K562 (cell line): ENCODE data around the gene PGAP3.
"Not testable (repeated sequence)": the region's sequence is repeated elsewhere in the genome, so short reads cannot be mapped to it uniquely, and the experiment has no call there.

Experiments used
- DIDO1 ChIP-seq: fragments of 450-650 bp; IDR thresholded peaks from 2 replicates; pipeline ENCODE4 v1.6.1; 2016; ENCODE audit warnings: low read depth, missing biosample characterization, missing genetic modification characterization
- E2F6 ChIP-seq, 2 experiments: IDR thresholded peaks; 2 replicates each; pipeline ENCODE4 v1.6.1; 2011; ENCODE audit warnings: borderline replicate concordance in 1 of 2, control low read depth in 1 of 2, low read depth in 1 of 2, low read length in 1 of 2, mild to moderate bottlenecking in 1 of 2, mixed read lengths in 1 of 2, moderate library complexity in 1 of 2; ENCODE audit not compliant: insufficient read depth in 1 of 2, insufficient read length in 1 of 2, poor library complexity in 1 of 2, severe bottlenecking in 1 of 2; ENCODE audit errors: extremely low read depth in 1 of 2
- GABPA ChIP-seq: fragments of 200-800 bp; sonication (Bioruptor generic); conservative IDR thresholded peaks from 2 replicates; pipeline ENCODE4 v1.6.1; 2016; ENCODE audit warnings: low read depth, missing genetic modification characterization, missing compliant biosample characterization
- HDAC2 ChIP-seq: fragments of 450-650 bp; IDR thresholded peaks from 2 replicates; pipeline ENCODE4 v1.6.1; 2016; ENCODE audit warnings: mild to moderate bottlenecking
- HMG20A ChIP-seq: fragments of 450-650 bp; formaldehyde crosslinking; conservative IDR thresholded peaks from 2 replicates; pipeline ENCODE4 v1.4.0; 2020; ENCODE audit warnings: mild to moderate bottlenecking, mixed read lengths
- L3MBTL2 ChIP-seq: fragments of 450-650 bp; IDR thresholded peaks from 2 replicates; pipeline ENCODE4 v1.6.1; 2016; ENCODE audit warnings: mild to moderate bottlenecking, moderate library complexity
- MTA1 ChIP-seq: fragments of 450-650 bp; IDR thresholded peaks from 2 replicates; pipeline ENCODE4 v1.6.1; 2017; ENCODE audit warnings: borderline replicate concordance
- NCOR1 ChIP-seq: fragments of 450-650 bp; IDR thresholded peaks from 2 replicates; pipeline ENCODE4 v1.6.1; 2016; ENCODE audit warnings: mild to moderate bottlenecking, moderate library complexity
- SP1 ChIP-seq: sonication (generic); formaldehyde crosslinking; IDR thresholded peaks from 2 replicates; pipeline ENCODE4 v1.8.1; 2022; ENCODE audit warnings: mild to moderate bottlenecking, missing genetic modification reagents
- ZNF354B ChIP-seq: fragments of 250-450 bp; sonication (Bioruptor Pico); IDR thresholded peaks from 2 replicates; pipeline ENCODE4 v1.4.0; 2020
- TF ChIP-seq, protein P1 (sequence below): sonication (generic); formaldehyde crosslinking; IDR thresholded peaks from 2 replicates; pipeline ENCODE4 v1.8.1; 2023; ENCODE audit warnings: mild to moderate bottlenecking, missing genetic modification reagents

DNA sequence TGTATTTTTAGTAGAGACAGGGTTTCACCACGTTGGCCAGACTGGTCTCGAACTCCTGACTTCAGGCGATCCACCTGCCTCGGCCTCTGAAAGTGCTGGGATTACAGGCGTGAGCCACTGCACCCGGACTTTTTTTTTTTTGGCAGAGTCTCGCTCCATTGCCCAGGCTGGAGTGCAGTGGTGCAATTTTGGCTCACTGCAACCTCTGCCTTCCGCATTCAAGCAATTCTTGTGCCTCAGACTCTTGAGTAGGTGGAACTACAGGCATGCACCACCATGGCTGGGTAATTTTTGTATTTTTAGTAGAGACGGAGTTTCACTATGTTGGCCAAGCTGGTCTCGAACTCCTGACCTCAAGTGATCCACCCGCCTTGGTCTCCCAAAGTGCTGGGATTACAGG, 23.2 kb upstream of the PGAP3 start:
- not testable (repeated sequence) for TF ChIP-seq NCOR1; ZNF354B (CRISPR knock-in tag); HMG20A; HDAC2; MTA1; SP1 (CRISPR knock-in tag); L3MBTL2; DIDO1 (tag); E2F6 (IDR thresholded peaks at IDR 0.05; ENCODE audit: borderline replicate concordance in 1 of 2, extremely low read depth in 1 of 2, insufficient read depth in 1 of 2, insufficient read length in 1 of 2, low read depth in 1 of 2, low read length in 1 of 2, poor library complexity in 1 of 2, severe bottlenecking in 1 of 2); GABPA
- TF ChIP-seq, protein P1, sequence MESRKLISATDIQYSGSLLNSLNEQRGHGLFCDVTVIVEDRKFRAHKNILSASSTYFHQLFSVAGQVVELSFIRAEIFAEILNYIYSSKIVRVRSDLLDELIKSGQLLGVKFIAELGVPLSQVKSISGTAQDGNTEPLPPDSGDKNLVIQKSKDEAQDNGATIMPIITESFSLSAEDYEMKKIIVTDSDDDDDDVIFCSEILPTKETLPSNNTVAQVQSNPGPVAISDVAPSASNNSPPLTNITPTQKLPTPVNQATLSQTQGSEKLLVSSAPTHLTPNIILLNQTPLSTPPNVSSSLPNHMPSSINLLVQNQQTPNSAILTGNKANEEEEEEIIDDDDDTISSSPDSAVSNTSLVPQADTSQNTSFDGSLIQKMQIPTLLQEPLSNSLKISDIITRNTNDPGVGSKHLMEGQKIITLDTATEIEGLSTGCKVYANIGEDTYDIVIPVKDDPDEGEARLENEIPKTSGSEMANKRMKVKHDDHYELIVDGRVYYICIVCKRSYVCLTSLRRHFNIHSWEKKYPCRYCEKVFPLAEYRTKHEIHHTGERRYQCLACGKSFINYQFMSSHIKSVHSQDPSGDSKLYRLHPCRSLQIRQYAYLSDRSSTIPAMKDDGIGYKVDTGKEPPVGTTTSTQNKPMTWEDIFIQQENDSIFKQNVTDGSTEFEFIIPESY (CRISPR knock-in tag), result not testable (repeated sequence)
